GM13977 (cell line): ENCODE results near the gene ERC1.

Source experiments
- DNase-seq: peaks from one replicate; pipeline ENCODE4 v3.0.0; 2012; ENCODE audit warnings: low spot score
- in situ Hi-C: fragments of 300-500 bp; cut with MboI; formaldehyde crosslinking; loops from one replicate; pipeline ENCODE4 v1.12.0; 2022; ENCODE audit warnings: low sequenced_read_pairs, low pct_unique_long_range_greater_than_20kb, mixed read lengths, inconsistent platforms; ENCODE audit not compliant: unreplicated experiment
- TF ChIP-seq, protein P1 (sequence below): IDR thresholded peaks from 2 replicates; pipeline ENCODE4 v1.5.1; 2012; ENCODE audit warnings: mild to moderate bottlenecking, control low read depth; ENCODE audit not compliant: insufficient read depth; ENCODE audit errors: extremely low read depth, missing control alignments

ERC1 gene

GRCh38 chr12:1104088-1104800 is 113.2 kb downstream of the ERC1 start:
- in situ Hi-C loops: no loop called here
- TF ChIP-seq, protein P1, sequence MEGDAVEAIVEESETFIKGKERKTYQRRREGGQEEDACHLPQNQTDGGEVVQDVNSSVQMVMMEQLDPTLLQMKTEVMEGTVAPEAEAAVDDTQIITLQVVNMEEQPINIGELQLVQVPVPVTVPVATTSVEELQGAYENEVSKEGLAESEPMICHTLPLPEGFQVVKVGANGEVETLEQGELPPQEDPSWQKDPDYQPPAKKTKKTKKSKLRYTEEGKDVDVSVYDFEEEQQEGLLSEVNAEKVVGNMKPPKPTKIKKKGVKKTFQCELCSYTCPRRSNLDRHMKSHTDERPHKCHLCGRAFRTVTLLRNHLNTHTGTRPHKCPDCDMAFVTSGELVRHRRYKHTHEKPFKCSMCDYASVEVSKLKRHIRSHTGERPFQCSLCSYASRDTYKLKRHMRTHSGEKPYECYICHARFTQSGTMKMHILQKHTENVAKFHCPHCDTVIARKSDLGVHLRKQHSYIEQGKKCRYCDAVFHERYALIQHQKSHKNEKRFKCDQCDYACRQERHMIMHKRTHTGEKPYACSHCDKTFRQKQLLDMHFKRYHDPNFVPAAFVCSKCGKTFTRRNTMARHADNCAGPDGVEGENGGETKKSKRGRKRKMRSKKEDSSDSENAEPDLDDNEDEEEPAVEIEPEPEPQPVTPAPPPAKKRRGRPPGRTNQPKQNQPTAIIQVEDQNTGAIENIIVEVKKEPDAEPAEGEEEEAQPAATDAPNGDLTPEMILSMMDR: peak; percentile 12
- no peak for DNase-seq

DNA sequence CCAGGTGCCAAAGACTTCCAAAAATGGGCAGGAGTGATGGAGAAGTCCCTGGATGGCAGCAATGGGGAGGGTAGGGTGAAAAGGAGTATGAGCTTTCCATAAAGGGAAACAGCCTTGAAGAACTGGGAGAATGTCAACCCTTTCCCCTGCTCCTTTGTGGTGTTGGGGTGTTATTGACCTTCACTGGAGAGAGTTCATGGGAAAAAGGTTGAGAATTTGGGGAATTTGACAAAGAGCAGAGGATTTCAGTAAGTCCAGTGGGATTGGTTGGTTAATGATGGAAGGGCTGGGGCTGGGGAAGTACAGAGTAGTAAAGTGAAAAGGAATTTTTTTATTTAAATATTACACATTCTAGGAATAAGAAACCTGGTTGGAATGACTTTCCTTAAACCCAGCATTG is 116.6 kb downstream of the ERC1 start:
- TF ChIP-seq, protein P1: no peak
- in situ Hi-C loops: no loop called here
- DNase-seq: no peak

- in situ Hi-C loops: no loop called here
- DNase-seq: peak; percentile 51
These were observed 117.3 kb downstream of the ERC1 start for GRCh38 chr12:1108276-1108675.

GRCh38 chr12:1115484-1116231 is 124.6 kb downstream of the ERC1 start:
- TF ChIP-seq, protein P1: no peak
- no peak for DNase-seq
- in situ Hi-C loops: loop anchor here (10.0 kb wide), 1 partner anchor 469 kb away; no protein-coding TSS in a partner anchor

More at GRCh38 chr12:1108276-1108675, 117.3 kb downstream of the ERC1 start:
- TF ChIP-seq, protein P1: no peak

GRCh38 chr12:1117371-1117770 is 126.3 kb downstream of the ERC1 start:
- no peak for DNase-seq
- in situ Hi-C loops: loop anchor here (10.0 kb wide), 1 partner anchor 467 kb away; no protein-coding TSS in a partner anchor
- TF ChIP-seq, protein P1: no peak

DNA sequence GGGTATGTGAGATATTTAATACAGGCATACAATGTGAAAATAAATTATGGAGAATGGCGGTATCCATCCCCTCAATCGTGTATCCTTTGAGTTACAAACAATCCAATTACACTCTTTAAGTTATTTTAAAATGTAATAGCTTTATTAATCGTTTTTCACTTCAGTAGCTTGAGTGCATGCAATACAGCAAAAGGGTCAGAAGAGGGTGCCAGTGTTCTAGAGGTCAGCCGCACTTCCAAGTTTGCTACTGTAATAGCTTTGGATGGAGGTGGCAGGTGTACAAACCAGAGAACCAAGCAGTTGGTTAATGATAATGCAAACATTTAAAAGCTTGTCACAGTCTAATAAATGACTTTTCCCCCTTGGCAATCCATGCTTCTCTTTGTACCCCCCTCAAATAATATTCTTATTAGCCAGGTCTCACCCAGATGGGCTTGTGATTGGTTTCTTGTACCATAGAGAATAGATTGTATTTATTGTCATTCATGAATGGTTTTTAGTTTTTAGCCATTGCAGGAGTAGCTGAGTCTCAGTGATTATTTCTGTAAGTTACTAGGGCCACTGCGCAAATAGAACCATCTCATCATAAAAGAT is 127.0 kb downstream of the ERC1 start:
- peak; percentile 23 for DNase-seq
- in situ Hi-C loops: loop anchor here (10.0 kb wide), 1 partner anchor 467 kb away; no protein-coding TSS in a partner anchor

More for the DNA sequence above, 127.0 kb downstream of the ERC1 start:
- TF ChIP-seq, protein P1: peak; percentile 87
